Kidney (tissue), 14 donors: ENCODE measurements around the gene PRKAG2. TPM values are rescaled to one million over a fixed set of nuclear protein-coding genes. Genes with fewer than 3 reads are reported as not detected.

ENCODE experiments used
- DNase-seq, 5 donors: peaks; one replicate each; pipeline ENCODE4 v3.0.0-alpha.2; 2013 to 2020
- FAIRE-seq: peaks from 2 replicates; lab custom pipeline; 2012; peaks lifted over from hg19 to GRCh38; lab: Jason Lieb, UNC
- H3K27ac ChIP-seq, 2 donors: one replicate each; pipeline ENCODE4 v1.7.0; 2013; ENCODE audit warnings: low read depth in 2 of 2, low read length in 2 of 2, inconsistent platforms in 1 of 2
- H3K27me3 ChIP-seq: one replicate; pipeline ENCODE4 v1.7.1; 2013; ENCODE audit warnings: low read length, inconsistent platforms; ENCODE audit not compliant: control insufficient read depth, insufficient read depth
- H3K36me3 ChIP-seq, 3 donors: one replicate each; pipeline versions ENCODE4 v1.7.0 to v1.7.1; 2013; ENCODE audit warnings: low read length in 3 of 3, control low read depth in 1 of 3, inconsistent platforms in 1 of 3; ENCODE audit not compliant: insufficient read depth in 3 of 3, control insufficient read depth in 2 of 3
- H3K4me1 ChIP-seq, 3 donors: one replicate each; pipeline versions ENCODE4 v1.7.0 to v1.7.1; 2013; ENCODE audit warnings: low read length in 3 of 3, inconsistent platforms in 1 of 3, low read depth in 1 of 3; ENCODE audit not compliant: control insufficient read depth in 2 of 3, insufficient read depth in 2 of 3
- H3K4me3 ChIP-seq, 3 donors: one replicate each; pipeline versions ENCODE4 v1.7.0 to v1.8.1; 2013; ENCODE audit warnings: low read length in 3 of 3, control low read depth in 1 of 3, inconsistent platforms in 1 of 3
- H3K9ac ChIP-seq, 3 donors: one replicate each; pipeline versions ENCODE4 v1.7.0 to v1.7.1; 2013; ENCODE audit warnings: low read length in 3 of 3, control low read depth in 1 of 3, inconsistent platforms in 1 of 3
- H3K9me3 ChIP-seq, 3 donors: one replicate each; pipeline versions ENCODE4 v1.7.0 to v1.7.1; 2013; ENCODE audit warnings: low read length in 3 of 3, control low read depth in 1 of 3, inconsistent platforms in 1 of 3; ENCODE audit not compliant: control insufficient read depth in 2 of 3, insufficient read depth in 1 of 3
- intact Hi-C: fragments of 100-400 bp; cut with DNase I; formaldehyde crosslinking; loops from one replicate; pipeline ENCODE4 v1.11.1; 2022
- polyA plus RNA-seq: library from polyadenylated mRNA; stranded (reverse); fragments of 350-450 nt; fragmentation: Illumina TruSeq; extraction: RNeasy Lipid Tissue Mini Kit (QIAGEN cat#74804); gene quantifications from one replicate; pipeline ENCODE4 v1.2.3, GENCODE V29; 2014; ENCODE audit warnings: low read depth, low replicate concordance; ENCODE audit not compliant: insufficient read depth
- total RNA-seq: library from RNA; stranded (reverse); fragmentation: NEBNext Ultra II Directional; extraction: Animal tissue kit (Norgen Biotek cat#: 25700); gene quantifications from one replicate; pipeline ENCODE4 v1.2.1, GENCODE V29; 2021
- TF ChIP-seq, protein P1 (sequence below): IDR thresholded peaks from 3 replicates; pipeline ENCODE4 v1.5.1; 2012; ENCODE audit warnings: mild to moderate bottlenecking, moderate library complexity, borderline replicate concordance; ENCODE audit not compliant: insufficient read depth; ENCODE audit errors: extremely low read depth
- donor health status: control.
- donor health status: control.
- donor health status: control.
- donor health status: control.
- donor health status: control.
- donor health status: DM: yes; HTN: yes; CAD: no.
- donor health status: Normal renal cell carcinoma (clear cell type).

The PRKAG2 gene
- total and polyA plus RNA-seq, 2 donors from 2014 or later: 40.7 to 40.9 TPM

DNA sequence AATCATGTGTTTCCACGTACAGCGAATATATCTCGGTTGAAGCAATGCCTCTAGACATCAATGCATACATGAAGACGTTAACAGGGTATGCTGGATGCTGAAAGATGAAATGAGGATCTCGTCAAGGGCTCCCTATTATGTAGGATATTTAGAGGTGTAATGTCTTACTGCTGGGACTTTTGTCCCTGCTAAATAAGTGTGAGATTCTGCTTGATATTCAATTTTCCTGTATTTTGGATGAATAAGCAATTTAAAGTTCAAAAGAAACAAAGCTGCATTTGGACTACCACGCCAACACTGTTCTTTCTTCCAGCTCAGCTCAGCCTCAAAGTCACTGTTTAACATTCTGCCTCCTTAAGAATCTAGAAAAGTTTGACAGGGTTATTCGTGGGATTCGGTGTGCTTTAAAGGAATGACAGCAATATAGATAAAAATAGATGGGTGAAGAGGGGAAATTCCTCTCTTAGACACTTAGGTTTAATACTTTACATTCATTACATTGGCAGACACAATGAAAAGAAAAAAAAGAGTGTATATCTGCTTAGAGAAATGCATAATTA, 247.1 kb downstream of the PRKAG2 start:
- Histone ChIP-seq H3K27me3 (peaks cover 3% of the 10 kb centered on the region), H3K9me3 (no peaks in the 10 kb centered on the region), H3K4me3 (no peak overlapping the region), H3K27ac (peak overlapping the region in 1 of 2 donors; percentile 47), H3K9ac (no peak overlapping the region), H3K36me3 (no peaks in the 10 kb centered on the region), H3K4me1 (peaks cover 0 to 12% (median 0%) of the 10 kb centered on the region in 3 donors)
- TF ChIP-seq, protein P1, sequence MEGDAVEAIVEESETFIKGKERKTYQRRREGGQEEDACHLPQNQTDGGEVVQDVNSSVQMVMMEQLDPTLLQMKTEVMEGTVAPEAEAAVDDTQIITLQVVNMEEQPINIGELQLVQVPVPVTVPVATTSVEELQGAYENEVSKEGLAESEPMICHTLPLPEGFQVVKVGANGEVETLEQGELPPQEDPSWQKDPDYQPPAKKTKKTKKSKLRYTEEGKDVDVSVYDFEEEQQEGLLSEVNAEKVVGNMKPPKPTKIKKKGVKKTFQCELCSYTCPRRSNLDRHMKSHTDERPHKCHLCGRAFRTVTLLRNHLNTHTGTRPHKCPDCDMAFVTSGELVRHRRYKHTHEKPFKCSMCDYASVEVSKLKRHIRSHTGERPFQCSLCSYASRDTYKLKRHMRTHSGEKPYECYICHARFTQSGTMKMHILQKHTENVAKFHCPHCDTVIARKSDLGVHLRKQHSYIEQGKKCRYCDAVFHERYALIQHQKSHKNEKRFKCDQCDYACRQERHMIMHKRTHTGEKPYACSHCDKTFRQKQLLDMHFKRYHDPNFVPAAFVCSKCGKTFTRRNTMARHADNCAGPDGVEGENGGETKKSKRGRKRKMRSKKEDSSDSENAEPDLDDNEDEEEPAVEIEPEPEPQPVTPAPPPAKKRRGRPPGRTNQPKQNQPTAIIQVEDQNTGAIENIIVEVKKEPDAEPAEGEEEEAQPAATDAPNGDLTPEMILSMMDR: no peak
- DNase-seq (no peak), FAIRE-seq (no peak)
- intact Hi-C loops: no loop called here

DNA sequence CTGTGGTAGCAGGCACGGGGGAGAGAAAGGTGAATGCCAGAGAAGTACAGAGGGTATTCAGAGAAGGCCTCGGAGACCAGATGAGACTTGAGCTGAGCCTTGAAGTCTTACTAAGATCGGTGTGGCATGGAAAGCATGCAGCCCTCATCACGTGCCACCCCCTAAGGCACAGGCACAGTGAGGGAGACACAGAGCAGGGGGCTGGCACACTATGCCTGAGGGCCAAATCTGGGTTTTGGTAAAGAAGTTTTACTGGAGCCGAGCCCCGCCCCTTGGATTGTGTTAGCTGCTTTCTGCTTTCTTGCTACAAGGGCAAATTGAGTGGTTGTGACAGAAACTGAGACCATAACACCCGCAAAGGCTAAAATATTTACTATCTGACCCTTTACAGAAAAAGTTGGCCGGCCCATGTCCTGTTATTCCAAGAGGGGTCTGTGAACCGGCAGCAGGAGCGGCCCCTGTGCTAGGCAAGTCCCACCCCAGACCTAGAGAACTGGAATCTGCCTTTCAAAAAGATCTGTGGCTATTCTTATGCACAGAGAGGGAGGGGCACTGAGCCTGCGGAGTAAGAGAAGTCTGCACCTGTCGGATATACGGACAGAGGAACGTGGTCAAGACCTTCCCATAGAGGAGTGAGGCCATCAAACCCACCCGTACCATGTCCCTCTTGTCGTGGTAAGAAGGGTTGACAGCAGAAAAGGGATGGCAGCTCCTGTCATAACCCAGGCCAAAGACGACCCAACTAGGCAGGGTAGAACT, 247.9 kb downstream of the PRKAG2 start:
- no peaks in the 10 kb centered on the region for H3K36me3 ChIP-seq
- H3K4me3 ChIP-seq: no peak overlapping the region
- intact Hi-C loops: no loop called here
- FAIRE-seq: no peak
- DNase-seq: no peak
- TF ChIP-seq, protein P1: no peak
- peak overlapping the region in 1 of 3 donors; percentile 48 for H3K9ac ChIP-seq
- H3K4me1 ChIP-seq: peaks cover 0 to 12% (median 0%) of the 10 kb centered on the region in 3 donors
- peaks cover 3% of the 10 kb centered on the region for H3K27me3 ChIP-seq
- peak overlapping the region in 1 of 2 donors; percentile 47 for H3K27ac ChIP-seq
- H3K9me3 ChIP-seq: no peaks in the 10 kb centered on the region

DNA sequence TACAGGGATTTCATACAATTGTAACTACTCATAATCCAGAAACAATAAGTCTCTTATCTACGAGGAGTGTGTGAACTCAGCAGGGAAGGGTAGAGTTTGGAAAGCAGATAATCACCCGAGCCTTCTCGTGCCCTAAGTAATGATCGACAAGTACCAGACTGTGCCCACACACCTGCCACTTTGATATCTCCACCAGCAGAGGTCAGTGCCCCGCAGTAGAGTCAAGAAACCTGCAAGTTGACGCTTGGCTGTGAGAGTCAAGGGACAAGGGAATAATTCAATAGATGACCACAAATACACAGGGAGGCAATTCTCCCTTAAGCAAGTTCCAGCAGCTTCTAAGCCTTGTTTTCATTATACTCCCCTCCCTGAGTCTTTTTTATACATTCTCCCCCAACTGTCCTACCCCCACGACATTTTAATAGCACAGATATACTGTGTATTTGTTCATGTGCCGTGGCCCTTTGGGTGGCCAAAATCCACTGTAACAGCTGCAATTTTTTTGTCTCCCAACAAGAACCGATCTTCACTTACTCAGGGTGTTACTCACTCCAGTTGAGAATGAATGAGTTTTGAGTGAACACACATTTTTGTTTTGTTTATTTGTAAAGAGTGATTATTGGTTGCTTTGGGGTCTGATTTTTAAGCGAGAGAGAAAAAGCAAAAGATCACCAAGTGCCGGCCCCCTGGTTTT, 250.3 kb downstream of the PRKAG2 start:
- TF ChIP-seq, protein P1: peak; percentile 61
- Histone ChIP-seq H3K27ac (peak overlapping the region in 1 of 2 donors; percentile 2), H3K36me3 (no peaks in the 10 kb centered on the region), H3K4me1 (peaks cover 0 to 12% (median 0%) of the 10 kb centered on the region in 3 donors), H3K9me3 (no peaks in the 10 kb centered on the region), H3K9ac (no peak overlapping the region), H3K4me3 (no peak overlapping the region), H3K27me3 (peaks cover 3% of the 10 kb centered on the region)
- intact Hi-C loops: no loop called here
- DNase-seq: peak in 4 of 5 donors; percentile 58 to 79 (median 64)
- no peak for FAIRE-seq
